HepG2 (cell line): ENCODE data around the gene NFE2L1. TPM values are rescaled to one million over a fixed set of nuclear protein-coding genes. Genes with fewer than 3 reads are reported as not detected.

Experiments
- GATAD2A ChIP-seq: IDR thresholded peaks from 2 replicates; pipeline ENCODE4 v1.6.1; 2016
- HBP1 ChIP-seq: IDR thresholded peaks from 2 replicates; pipeline ENCODE4 v1.6.1; 2016; ENCODE audit warnings: low read depth, control low read depth
- IKZF1 ChIP-seq: fragments of 450-650 bp; IDR thresholded peaks from 2 replicates; pipeline ENCODE4 v1.7.1; 2016
- MAZ ChIP-seq, 2 experiments: sonication (generic) in 1 of 2; formaldehyde crosslinking in 1 of 2; IDR thresholded peaks; 2 replicates each; pipeline versions ENCODE4 v1.5.0 to v1.6.1; 2012 to 2020; ENCODE audit warnings: low read depth in 2 of 2, mild to moderate bottlenecking in 2 of 2, borderline replicate concordance in 1 of 2, improper control_type of control experiment in 1 of 2, low read length in 1 of 2, missing genetic modification reagents in 1 of 2, moderate library complexity in 1 of 2
- MXD4 ChIP-seq: IDR thresholded peaks from 2 replicates; pipeline ENCODE4 v1.6.1; 2016; ENCODE audit warnings: mild to moderate bottlenecking, missing biosample characterization, missing genetic modification reagents
- NCOR1 ChIP-seq: fragments of 200-600 bp; sonication (generic); IDR thresholded peaks from 2 replicates; pipeline ENCODE4 v1.7.0; 2017; ENCODE audit warnings: antibody characterized with exemption, low read length, borderline replicate concordance
- NFE2L1 ChIP-seq: sonication (generic); formaldehyde crosslinking; IDR thresholded peaks from 2 replicates; pipeline ENCODE4 v1.4.0; 2020; ENCODE audit warnings: missing genetic modification reagents, mild to moderate bottlenecking, borderline replicate concordance
- NR2C2 ChIP-seq: sonication (generic); formaldehyde crosslinking; IDR thresholded peaks from 2 replicates; pipeline ENCODE4 v1.4.0; 2020; ENCODE audit warnings: missing genetic modification reagents, mild to moderate bottlenecking, moderate library complexity, borderline replicate concordance
- REPIN1 ChIP-seq: sonication (generic); formaldehyde crosslinking; IDR thresholded peaks from 2 replicates; pipeline ENCODE4 v1.8.0; 2022; ENCODE audit warnings: missing genetic modification reagents, low read depth, mild to moderate bottlenecking, borderline replicate concordance
- SOX6 ChIP-seq, 2 experiments: fragments of 450-650 bp in 1 of 2; sonication (generic) in 1 of 2; formaldehyde crosslinking in 1 of 2; IDR thresholded peaks; 2 replicates each; pipeline versions ENCODE4 v1.4.0 to v1.6.1; 2017 to 2020; ENCODE audit warnings: antibody characterized with exemption in 1 of 2, mild to moderate bottlenecking in 1 of 2, missing genetic modification reagents in 1 of 2
- TAF15 ChIP-seq: fragments of 200-400 bp; formaldehyde crosslinking; IDR thresholded peaks from one replicate; pipeline ENCODE4 v1.6.1; 2018; ENCODE audit warnings: mild to moderate bottlenecking, low read depth, low read length; ENCODE audit not compliant: poor library complexity, severe bottlenecking
- TCF12 ChIP-seq, 2 experiments: fragments of 450-650 bp in 1 of 2; sonication (generic) in 1 of 2; formaldehyde crosslinking in 1 of 2; IDR thresholded peaks; 2 replicates each; pipeline versions ENCODE4 v1.6.1 to v1.8.0; 2017 to 2022; ENCODE audit warnings: antibody characterized with exemption in 1 of 2, mild to moderate bottlenecking in 1 of 2, missing genetic modification reagents in 1 of 2, moderate library complexity in 1 of 2
- TGIF2 ChIP-seq: IDR thresholded peaks from 2 replicates; pipeline ENCODE4 v1.6.1; 2016; ENCODE audit warnings: control low read depth, missing compliant biosample characterization
- TOPORS ChIP-seq: sonication (generic); formaldehyde crosslinking; IDR thresholded peaks from 2 replicates; pipeline ENCODE4 v1.8.0; 2023; ENCODE audit warnings: mild to moderate bottlenecking, missing genetic modification reagents
- TRIM24 ChIP-seq: sonication (generic); formaldehyde crosslinking; IDR thresholded peaks from 2 replicates; pipeline ENCODE4 v1.8.0; 2022; ENCODE audit warnings: mild to moderate bottlenecking, missing genetic modification reagents
- TSC22D2 ChIP-seq: sonication (generic); formaldehyde crosslinking; IDR thresholded peaks from 2 replicates; pipeline ENCODE4 v1.5.1; 2020; ENCODE audit warnings: missing genetic modification reagents, mild to moderate bottlenecking, borderline replicate concordance
- ZNF251 ChIP-seq: sonication (generic); formaldehyde crosslinking; IDR thresholded peaks from 2 replicates; pipeline ENCODE4 v1.9.0; 2021; ENCODE audit warnings: mild to moderate bottlenecking, missing genetic modification reagents
- ZNF468 ChIP-seq: sonication (generic); formaldehyde crosslinking; IDR thresholded peaks from 2 replicates; pipeline ENCODE4 v1.8.0; 2022; ENCODE audit warnings: mild to moderate bottlenecking, moderate library complexity, missing genetic modification reagents
- ZNF496 ChIP-seq: sonication (generic); formaldehyde crosslinking; IDR thresholded peaks from 2 replicates; pipeline ENCODE4 v1.8.1; 2023; ENCODE audit warnings: mild to moderate bottlenecking, moderate library complexity, missing genetic modification reagents; ENCODE audit not compliant: insufficient replicate concordance
- ZNF652 ChIP-seq: IDR thresholded peaks from 2 replicates; pipeline ENCODE4 v1.6.1; 2016; ENCODE audit warnings: low read depth, borderline replicate concordance
- ZNF772 ChIP-seq: sonication (generic); formaldehyde crosslinking; IDR thresholded peaks from 2 replicates; pipeline ENCODE4 v1.5.0; 2020; ENCODE audit warnings: mild to moderate bottlenecking, missing genetic modification reagents
- ZNF788 ChIP-seq: sonication (generic); formaldehyde crosslinking; IDR thresholded peaks from 2 replicates; pipeline ENCODE4 v1.5.0; 2020; ENCODE audit warnings: mild to moderate bottlenecking, missing genetic modification reagents, borderline replicate concordance
- ZNF883 ChIP-seq: sonication (generic); formaldehyde crosslinking; IDR thresholded peaks from 2 replicates; pipeline ENCODE4 v1.5.1; 2020; ENCODE audit warnings: mild to moderate bottlenecking, missing genetic modification reagents; ENCODE audit errors: not compliant biosample characterization
- polyA plus RNA-seq, 8 experiments: library from polyadenylated mRNA; depleted of rRNA in 3 of 8; stranded (reverse) in 7 of 8; unstranded in 1 of 8; fragments of >200 nt; fragmentation: Illumina TruSeq in 4 of 8; extraction: Trizol in 4 of 8; gene quantifications; 2 replicates each; pipeline versions ENCODE4 v1.2.1 to v1.2.3, GENCODE V29; 2011 to 2016; ENCODE audit warnings: low read depth in 4 of 8, missing spikeins in 1 of 8, mixed read lengths in 1 of 8; ENCODE audit not compliant: insufficient read depth in 1 of 8
- total RNA-seq, 5 experiments: library from RNA; depleted of rRNA; stranded (reverse); fragments of >200 nt; fragmentation: Illumina TruSeq; extraction: Trizol; gene quantifications; 2 replicates each; pipeline ENCODE4 v1.2.3, GENCODE V29; 2016; ENCODE audit warnings: low read depth in 1 of 5
- TF ChIP-seq, protein P1 (sequence below): sonication (generic); formaldehyde crosslinking; IDR thresholded peaks from 2 replicates; pipeline ENCODE4 v1.4.0; 2020; ENCODE audit warnings: missing genetic modification reagents

Gene NFE2L1
- total and polyA plus RNA-seq, 2 of the 13 experiments (the other 11 are each of a cell fraction or from before 2014, with no cell fraction given) = 67.0 to 234 TPM

GRCh38 chr17:48025040-48025903 is 22.9 kb upstream of the NFE2L1 start (continued):
- TF ChIP-seq ZNF772 (no peak), TGIF2 (CRISPR knock-in tag) (peak; percentile 69; the same call in 1 of the 2 replicates), ZNF251 (CRISPR knock-in tag) (no peak), GATAD2A (CRISPR knock-in tag) (no peak), SOX6 (IDR thresholded peaks at IDR 0.05) (no peak), SOX6 (CRISPR knock-in tag; IDR thresholded peaks at IDR 0.05) (peak; percentile 58; the same call in 1 of the 2 replicates), REPIN1 (CRISPR knock-in tag) (peak; percentile 35; the same call in 1 of the 2 replicates), ZNF883 (no peak), ZNF788 (0 out of 2 replicates have a peak, but pooled peaks have one; percentile 67), IKZF1 (no peak), TAF15 (peak; percentile 77), ZNF652 (CRISPR knock-in tag) (no peak), MXD4 (peak; percentile 88), TRIM24 (CRISPR knock-in tag) (no peak), TCF12 (IDR thresholded peaks at IDR 0.05) (no peak), TCF12 (CRISPR knock-in tag; IDR thresholded peaks at IDR 0.05) (no peak), ZNF496 (CRISPR knock-in tag) (no peak), HBP1 (CRISPR knock-in tag) (no peak), NR2C2 (0 out of 2 replicates have a peak, but pooled peaks have one; percentile 23), TOPORS (no peak), NCOR1 (no peak; the same call in 1 of the 2 replicates), MAZ (IDR thresholded peaks at IDR 0.05; ENCODE audit: borderline replicate concordance, low read depth, low read length) (peak; percentile 87), MAZ (CRISPR knock-in tag; IDR thresholded peaks at IDR 0.05; ENCODE audit: low read depth) (peak; percentile 89), ZNF468 (no peak), NFE2L1 (CRISPR knock-in tag) (no peak), TSC22D2 (CRISPR knock-in tag) (peak; percentile 24; the same call in 1 of the 2 replicates)
- TF ChIP-seq, protein P1, sequence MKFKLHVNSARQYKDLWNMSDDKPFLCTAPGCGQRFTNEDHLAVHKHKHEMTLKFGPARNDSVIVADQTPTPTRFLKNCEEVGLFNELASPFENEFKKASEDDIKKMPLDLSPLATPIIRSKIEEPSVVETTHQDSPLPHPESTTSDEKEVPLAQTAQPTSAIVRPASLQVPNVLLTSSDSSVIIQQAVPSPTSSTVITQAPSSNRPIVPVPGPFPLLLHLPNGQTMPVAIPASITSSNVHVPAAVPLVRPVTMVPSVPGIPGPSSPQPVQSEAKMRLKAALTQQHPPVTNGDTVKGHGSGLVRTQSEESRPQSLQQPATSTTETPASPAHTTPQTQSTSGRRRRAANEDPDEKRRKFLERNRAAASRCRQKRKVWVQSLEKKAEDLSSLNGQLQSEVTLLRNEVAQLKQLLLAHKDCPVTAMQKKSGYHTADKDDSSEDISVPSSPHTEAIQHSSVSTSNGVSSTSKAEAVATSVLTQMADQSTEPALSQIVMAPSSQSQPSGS = no peak; the same call in 1 of the 2 replicates
